ENCODE results near the gene FOXD2.
A peak's percentile ranks its signal among the peaks of the same experiment; 100 is the strongest.

FOXD2 gene

DNA sequence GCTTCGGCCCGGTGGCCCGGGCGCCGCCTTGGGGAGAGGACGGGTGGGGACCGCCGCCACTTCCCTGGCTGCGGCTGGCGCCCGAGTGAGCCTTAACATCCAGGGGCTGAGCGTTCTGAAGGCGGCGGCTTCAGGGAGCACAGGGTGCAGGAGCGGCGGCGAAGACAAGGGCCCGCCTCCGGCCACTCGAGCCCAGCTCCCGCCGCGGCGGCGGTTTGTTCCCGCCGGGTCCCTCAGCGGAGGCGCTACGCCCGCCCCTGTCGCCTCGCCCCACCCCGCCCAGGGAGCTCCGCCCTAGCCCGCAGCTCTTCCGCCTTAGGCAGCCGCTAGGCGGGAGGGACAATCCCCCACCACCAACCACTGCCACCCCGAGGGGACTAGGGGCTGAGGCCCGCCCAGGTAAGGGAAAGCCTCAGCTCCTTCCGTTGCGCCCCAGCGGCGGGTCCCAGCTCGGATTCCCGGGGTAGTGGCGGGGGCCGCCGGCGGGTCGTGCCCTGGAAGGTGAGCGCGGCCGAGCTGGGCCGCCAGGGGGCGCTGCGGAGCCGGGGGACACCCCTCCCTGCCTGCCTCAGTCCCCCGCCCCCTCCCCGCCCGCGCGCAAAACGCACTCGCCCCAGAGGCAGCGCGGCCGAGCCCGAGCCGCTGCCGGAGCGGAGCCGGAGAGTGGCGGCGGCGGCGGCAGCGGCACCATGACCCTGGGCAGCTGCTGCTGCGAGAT is at the start of gene FOXD2:
Gene FOXD2, plus strand, starts transcription at position 598 of the 718 bp plus-strand sequence. Its CDS starts 92 bp downstream, at position 690.
- peak in 46 of 51 donors; percentile 11 to 79 (median 52) for DNase-seq

DNA sequence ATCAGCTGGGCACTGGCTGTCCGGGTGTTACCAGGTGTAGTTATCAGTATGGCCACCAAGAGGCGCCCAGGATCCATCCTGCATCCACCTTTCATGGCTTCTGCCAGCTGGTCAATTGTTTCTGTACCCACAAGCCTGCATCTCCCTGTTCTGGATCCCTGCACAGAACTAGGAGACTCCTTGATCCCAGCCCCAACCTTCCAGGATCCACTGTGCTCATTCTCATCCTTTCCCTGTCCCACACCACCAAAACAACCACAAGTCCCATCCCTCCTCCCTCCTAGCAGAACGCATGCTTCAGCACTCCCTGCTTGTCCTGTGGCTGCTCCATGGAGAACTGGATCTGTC is 49.0 kb upstream of the FOXD2 start:
- DNase-seq: peak in 34 of 51 donors; percentile 1 to 51 (median 16)

DNA sequence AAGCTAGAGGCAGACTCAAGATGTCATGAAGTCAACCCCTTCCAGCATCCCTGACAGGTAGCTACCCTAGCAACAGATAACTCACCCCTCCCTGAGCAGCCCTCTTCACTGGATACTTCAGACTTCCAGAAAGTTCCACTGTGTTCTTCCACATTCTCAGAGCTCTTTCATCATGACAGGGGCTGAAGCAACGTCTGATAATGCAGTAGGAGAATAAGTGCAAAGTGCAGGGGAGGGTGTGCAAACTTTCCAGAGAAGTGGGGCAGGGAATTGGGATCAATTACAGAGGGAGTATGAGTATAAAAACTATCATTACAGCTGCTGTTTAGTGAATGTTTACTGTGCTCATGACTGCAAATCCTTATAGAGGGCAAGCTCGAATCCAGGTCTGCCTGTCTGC is 48.1 kb upstream of the FOXD2 start:
- DNase-seq: no peak

DNA sequence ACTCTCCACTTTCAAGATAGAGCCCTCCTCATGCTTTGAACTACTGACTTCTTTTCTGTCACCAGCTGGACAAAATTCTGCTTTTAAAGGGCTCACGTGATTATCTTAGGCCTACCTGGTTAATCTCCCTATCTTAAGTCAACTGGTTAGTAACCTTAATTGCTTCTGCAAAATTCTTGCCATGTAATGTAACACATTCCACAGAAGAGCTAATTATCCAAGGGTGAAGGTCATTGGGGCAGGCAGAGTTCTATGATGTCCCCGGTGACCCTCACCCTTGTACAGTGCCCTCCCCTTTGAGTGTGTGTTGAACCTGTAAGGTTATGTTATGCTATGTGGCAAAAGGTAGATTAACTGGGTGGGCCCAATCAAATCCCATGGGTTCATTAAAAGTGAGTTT is 47.0 kb upstream of the FOXD2 start:
- no peak for DNase-seq

DNA sequence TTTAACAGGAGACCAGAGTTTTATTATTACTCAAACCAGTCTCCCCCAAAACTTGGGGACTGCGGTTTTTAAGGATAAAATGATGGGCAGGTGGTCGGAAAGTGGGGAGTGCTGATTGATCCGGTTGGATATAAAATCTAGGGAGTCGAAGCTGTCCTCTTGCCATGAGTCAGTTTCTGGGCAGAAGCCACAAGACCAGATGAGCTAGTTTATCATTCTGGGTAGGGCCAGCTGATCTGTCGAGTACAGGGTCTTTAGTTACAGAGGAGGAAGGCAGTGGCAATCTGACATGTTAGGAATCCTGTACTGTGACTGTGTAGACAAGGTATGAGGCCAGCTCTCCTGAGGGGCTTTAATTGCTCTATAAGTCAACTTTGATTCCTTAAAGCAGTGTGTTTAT is 44.7 kb upstream of the FOXD2 start:
- no peak for DNase-seq

DNA sequence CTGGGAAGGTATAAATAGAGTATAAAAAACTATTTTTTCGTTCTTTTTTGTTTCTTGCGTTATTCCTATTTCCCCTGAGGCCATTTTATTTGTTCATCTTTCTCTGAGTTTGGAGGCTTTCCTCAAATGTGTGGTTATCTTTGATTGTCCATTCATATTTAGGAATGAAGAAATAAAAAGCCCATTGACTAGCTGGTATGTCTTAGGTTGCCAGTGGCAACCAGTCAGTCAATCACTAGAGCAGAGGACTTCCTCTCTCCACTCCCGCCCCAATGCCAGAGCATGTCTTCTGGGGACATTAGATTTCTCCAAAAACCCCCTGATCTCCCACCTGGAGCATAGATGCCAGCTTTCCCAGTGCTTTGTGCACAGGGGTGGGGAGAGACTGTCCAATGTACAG is 42.4 kb upstream of the FOXD2 start:
- no peak for DNase-seq

DNA sequence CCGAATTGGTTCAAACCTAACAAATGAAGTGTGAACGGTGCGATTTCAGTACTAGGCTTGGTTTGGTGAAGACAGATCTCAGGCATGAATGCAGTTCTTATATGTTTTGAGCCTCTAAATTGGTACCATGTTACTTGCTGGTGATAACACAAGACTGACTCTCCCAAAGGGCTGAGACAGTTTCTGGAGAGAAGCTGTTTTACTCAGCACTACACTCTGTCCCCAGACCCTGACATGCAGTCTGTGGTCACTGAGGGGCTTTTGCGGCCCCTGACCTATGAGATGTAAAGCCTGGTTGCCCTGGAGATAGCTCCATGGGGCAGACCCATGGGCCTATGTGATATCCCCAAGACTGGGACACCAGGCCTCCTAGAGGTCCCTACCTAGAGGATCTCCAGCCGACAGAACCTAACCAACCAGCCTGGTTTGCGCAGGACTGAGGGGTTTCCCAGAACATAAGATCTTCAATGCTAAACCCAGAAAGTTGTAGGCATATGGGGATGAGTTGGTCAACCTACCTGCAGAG is 41.1 kb upstream of the FOXD2 start:
- no peak for DNase-seq

DNA sequence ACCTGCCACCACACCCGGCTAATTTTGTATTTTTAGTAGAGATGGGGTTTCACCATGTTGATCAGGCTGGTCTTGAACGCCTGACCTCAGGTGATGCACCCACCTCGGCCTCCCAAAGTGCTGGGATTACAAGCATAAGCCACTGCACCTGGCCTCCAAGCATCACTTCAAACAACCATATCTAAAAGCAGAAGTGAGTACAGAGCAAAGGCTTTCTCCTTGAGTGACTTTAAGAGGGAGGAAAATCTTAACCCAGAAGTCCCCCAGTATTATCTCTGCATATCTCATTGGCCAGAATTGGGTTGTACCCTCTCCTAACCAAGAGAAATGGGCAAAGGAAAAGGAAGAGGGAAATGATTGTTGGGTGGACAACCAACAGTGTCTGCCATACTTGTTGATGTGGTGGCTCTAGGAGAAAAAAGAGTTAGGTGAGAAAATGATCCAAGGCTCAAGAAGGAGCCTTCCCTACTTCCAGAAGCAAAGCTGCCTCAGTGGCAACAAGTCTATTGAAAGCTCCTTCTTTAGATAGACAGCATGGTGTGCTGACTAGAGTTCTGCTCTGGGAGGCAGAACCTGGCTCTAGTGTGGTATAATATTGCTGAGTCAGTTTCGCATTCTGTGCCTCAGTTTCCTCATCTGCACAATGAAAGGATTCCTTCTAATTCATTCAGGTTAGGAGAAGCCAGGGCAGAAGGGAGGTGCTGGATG is 38.6 kb upstream of the FOXD2 start:
- DNase-seq: no peak

DNA sequence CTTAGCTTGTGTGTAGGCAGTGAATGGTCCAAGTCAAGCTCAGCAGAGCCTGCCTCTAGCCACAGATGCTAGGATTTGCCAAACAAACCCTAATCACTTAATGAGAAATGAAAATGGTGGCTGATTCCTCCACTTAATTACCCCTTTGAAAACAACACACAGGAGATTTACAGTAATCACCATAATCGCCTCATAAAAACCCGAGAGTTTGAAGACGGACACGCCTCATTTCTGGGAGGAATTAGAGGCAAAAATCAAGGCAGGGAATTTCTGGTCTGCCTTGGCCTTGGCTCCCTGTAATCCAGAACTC is 38.0 kb upstream of the FOXD2 start:
- no peak for DNase-seq

DNA sequence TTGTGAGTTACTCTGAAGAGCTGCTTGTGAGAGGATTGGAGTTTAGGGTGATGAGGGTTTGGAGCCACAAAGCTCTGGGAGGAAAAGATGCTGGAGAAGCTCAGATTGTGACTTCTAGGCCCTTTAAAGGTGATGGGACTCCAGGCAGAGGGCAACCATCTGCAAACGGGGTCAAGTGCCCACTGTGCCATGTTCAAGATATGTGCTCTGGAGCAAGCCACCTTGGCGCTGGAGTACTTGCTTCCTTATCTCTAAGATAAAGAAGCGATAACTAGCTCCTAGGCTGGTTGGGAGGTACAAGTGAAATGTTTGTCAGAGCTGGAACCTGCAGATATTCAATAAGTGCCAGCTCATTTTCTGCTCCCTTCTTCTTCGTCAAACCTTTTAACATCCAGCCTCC is 36.1 kb upstream of the FOXD2 start:
- DNase-seq: no peak

DNA sequence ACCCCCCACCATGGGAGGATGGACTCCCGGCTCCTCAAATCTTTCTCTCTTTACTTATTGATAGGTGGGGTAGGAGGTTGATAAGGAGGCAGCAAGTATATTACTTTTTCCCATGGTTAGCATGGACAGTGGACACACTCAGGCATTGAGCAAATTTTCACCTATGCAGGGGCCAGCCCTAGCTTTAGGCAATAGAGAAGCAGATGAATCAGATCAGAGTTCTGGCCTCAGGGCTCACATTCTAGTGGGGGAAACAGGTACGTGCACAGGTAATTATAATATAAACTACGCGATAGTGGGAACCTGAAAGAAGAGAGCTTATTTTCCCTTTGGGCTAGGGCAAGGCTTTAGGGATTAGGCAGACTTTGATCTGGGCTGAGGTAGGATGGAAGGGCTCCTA is 35.3 kb upstream of the FOXD2 start:
- no peak for DNase-seq

DNA sequence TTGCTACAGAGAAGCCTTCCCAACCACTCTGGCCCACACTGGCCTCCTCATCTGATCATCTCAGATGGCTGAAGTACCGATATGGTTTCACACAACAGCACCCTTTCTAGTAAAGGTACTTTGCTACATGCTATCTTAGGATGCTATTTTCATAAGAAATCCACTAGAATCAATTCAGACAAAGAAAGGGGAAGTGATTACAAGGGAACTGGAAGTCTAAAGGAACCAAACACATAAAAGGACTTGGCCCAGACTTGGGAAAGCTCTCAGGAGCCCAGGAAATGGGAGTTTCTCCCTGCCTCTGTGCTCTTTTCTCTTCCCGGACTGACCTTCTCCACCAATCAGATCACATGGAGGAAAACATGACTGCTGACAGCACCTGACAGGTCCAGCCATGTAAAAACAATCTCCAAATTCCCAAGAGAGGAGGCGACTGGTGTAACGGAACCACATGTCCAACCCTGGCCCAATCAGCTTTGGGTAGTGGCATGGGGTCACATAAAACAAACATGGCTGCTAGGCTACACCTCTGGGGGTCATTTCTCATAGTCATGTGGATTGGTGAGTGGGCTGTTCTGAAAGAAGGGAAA is 34.4 kb upstream of the FOXD2 start:
- no peak for DNase-seq

DNA sequence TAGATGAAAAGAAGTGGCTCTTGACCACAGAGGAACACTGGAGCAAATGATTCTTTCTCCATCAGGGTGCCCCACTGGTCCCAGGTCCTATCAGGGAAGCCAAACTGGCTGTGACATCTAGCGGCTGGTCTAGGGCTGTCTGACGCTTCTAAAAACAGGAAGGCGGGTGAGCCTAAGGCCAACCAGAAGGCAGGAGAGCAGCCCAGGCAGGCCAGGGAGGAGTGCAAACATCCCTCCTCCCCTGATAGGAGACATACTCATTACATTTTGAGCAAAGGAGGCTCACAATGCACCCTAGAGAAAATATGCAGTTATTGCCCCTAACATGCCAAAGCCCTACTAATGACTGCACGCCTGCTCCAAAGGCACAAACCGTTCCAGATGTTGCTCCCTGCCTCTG is 32.1 kb upstream of the FOXD2 start:
- DNase-seq: no peak

DNA sequence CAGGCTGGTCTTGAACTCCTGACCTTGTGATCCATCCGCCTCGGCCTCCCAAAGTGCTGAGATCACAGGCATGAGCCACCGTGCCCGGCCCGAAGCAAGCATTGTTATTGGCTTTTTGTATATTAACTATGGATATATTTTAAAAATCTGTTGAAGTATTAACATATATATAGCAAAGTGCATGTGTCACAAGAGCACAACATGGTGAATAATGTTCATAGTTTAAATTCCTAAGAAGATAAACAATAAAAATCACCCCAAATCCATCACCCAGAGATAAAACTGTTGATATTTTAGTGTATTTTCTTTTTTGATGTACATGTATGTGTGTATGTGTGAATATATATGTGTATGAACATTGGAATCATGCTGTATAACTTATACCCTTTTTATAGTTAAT is 30.9 kb upstream of the FOXD2 start:
- DNase-seq: no peak

DNA sequence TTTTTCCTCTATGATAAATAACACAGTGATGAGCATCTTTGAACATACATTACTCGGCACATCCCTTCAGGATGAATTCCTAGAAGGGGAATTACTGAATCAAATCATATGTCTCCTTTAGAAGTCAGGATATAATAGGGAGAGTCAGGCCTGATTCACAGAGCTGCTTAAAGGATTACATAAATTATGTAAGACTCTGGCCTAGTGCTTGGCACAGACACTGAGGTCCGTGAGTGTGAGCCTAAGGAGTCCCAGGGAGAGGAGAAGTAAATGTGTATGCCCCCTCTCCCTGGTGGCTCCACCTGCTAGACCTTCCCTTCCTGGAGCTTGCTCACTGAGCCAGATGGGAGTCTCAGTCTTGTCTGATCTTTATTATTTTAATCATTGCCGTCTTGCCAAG is 30.4 kb upstream of the FOXD2 start:
- no peak for DNase-seq

DNA sequence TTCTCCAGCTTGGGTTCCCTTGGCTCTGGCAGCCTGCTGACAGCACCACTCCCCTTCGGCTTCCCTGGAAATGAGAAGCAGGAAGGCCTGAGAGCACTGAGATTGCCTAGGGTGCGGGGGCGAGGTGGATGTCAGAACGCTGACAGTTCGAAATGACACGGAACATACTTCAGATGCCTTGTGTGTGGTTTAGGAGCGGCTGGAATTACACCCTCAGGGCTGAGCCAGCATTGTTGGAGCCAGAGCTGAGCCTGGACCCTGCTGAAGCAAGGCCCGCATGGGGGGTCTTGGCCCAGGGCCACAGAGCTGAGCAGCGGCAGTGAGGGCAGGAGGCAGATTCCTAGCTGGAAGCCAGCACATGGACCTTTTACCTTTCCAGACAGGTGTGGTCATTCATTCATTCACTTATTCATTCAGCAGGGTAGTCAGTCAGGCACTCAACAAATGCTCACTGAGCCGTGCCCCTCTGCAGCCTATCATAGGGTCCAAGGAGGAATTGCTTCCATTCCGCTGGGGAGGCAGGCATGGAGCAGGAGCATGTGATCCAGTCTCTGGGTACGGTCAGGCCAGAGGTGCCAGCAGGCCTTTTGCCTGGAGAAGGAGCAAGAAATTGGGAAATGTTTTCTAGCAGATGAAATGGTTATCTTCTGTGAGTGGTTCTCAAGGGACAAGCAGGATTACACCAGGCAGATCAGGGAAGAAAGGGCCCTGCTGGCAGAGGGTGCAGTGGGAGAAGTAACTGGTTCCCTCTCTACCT is 28.4 kb upstream of the FOXD2 start:
- DNase-seq: no peak

DNA sequence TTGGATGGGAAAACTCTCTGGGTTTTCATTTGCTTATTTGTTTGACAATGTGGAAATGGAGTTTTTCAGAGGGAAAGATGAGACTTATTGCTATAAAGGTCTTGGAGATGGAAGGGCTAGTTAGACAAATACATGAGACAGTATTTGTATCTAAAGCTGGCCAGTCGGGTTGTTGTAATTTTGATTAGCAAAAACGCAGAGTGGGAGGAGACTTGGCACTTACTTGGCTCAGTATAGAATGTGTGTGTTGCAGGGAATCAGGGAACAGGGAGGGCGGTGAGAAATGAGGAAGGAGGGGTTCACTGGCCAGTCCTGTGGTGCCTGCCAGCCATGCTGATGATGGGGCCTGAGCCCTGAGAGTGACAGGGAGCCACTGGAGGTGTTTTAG is 27.8 kb upstream of the FOXD2 start:
- DNase-seq: no peak

DNA sequence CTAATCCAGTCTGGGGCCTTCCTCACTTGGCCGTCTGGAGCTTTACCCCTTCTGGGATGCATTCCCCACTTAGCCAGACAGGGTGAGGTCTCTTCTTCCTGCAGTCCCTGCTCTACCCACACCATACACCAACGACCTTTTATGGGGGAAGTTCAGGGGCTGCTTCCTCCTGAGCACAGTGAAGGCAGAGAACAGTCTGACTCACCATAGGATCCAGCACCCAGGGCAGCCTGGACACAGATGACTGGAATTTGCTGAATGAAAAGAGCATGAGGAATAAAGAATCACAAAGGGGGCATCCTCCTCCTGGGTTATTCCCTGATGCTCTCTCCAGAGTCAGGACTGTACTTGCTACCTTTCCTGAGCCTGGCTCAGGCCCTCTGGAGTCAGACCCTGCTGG is 26.4 kb upstream of the FOXD2 start:
- DNase-seq: no peak

DNA sequence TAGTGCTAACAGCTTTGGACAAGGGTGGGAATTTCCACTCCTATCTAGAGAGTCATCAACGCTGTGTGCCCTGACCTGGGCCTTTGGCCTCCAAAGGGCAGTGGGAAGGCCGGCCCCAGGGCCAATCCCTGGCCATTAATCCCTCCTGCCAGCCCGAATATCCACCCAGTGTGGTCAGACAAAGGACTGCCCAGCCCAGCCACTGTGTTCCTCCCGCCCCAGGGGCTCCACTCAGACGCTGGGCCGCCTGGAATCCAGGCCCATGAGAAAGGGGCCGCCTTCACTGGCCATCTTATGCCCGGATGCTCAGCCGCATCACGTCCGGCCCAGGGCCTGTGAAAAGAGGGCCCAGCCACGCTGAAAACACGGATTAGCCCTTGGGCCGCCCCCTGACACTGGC is 25.4 kb upstream of the FOXD2 start:
- DNase-seq: no peak

DNA sequence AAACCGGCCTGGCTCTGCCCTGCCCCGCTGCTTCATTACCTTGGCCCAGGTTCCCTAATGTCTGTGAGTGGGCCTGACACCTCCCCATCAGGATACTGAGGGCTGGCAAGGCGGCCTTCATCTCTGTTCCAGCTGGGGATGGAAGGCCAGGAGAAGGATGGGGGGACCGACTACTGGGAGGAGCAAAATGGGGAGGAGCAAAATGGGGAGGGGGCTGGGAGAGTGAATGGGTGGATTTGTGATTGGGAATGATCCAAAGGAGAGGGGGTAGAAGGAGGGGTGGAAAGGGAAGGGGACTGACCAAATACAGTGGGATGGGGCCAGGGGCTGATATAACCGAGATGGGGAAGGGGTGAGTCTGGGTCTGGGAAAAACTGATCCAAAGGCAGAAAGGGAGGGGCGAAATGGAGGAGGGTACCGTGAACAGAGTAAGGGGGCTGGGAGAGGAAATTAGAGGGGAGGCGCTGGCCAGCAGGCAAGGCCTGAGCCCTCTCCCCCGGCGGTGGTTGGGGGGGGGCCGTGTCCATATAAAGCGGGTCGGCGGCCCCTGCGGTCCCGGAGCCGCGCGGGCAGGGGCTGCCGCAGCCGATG is 22.0 kb upstream of the FOXD2 start, which contains the start of gene FOXE3:
Gene FOXE3, plus strand, starts transcription at position 558 of the 591 bp plus-strand sequence. Its CDS starts 31 bp downstream, at position 589.
- no peak for DNase-seq

DNA sequence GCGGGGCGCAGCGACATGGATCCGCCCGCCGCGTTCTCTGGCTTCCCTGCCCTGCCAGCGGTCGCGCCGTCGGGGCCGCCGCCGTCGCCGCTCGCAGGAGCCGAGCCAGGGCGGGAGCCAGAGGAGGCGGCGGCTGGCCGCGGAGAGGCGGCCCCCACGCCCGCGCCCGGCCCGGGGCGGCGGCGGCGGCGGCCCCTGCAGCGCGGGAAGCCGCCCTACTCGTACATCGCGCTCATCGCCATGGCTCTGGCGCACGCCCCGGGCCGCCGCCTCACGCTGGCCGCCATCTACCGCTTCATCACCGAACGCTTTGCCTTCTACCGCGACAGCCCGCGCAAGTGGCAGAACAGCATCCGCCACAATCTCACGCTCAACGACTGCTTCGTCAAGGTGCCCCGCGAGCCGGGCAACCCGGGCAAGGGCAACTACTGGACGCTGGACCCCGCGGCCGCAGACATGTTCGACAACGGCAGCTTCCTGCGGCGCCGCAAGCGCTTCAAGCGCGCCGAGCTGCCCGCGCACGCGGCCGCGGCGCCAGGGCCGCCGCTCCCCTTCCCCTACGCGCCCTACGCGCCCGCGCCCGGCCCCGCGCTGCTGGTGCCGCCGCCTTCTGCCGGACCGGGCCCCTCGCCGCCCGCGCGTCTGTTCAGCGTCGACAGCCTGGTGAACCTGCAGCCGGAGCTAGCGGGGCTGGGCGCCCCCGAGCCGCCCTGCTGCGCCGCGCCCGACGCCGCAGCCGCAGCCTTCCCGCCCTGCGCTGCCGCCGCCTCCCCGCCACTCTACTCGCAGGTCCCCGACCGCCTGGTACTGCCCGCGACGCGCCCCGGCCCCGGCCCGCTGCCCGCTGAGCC is 21.3 kb upstream of the FOXD2 start:
- DNase-seq: no peak

Data from hypothalamus (tissue), 51 donors.